ENCODE measurements around the gene CPEB2. TPM values are rescaled to one million over a fixed set of nuclear protein-coding genes. Genes with fewer than 3 reads are reported as not detected.

The CPEB2 gene
- total RNA-seq, 4 donors from 2014 or later = 10.7 to 25.9 (median 19.8) TPM

DNA sequence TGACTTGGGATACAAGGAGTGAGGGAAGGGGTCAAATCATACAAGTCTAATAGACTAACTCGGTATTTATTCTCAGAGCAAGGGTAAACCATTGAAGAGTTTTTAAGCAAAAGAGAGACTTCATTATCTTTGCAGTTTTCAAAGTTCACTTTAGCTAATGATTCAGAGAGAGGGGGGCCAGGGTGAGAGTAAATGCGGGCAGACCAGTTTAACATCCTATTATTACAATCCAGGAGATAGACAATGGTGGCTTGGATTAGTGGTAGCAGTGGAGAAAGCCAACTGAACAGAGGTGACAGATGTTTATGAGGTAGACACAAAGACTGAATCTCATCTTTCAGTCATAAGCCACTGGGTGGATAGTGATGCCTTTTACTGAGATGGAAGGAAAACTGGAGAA lies 57.9 kb downstream of the CPEB2 start:
- H3K9me3 ChIP-seq = no peaks in the 10 kb centered on the region
- TF ChIP-seq, protein P1, sequence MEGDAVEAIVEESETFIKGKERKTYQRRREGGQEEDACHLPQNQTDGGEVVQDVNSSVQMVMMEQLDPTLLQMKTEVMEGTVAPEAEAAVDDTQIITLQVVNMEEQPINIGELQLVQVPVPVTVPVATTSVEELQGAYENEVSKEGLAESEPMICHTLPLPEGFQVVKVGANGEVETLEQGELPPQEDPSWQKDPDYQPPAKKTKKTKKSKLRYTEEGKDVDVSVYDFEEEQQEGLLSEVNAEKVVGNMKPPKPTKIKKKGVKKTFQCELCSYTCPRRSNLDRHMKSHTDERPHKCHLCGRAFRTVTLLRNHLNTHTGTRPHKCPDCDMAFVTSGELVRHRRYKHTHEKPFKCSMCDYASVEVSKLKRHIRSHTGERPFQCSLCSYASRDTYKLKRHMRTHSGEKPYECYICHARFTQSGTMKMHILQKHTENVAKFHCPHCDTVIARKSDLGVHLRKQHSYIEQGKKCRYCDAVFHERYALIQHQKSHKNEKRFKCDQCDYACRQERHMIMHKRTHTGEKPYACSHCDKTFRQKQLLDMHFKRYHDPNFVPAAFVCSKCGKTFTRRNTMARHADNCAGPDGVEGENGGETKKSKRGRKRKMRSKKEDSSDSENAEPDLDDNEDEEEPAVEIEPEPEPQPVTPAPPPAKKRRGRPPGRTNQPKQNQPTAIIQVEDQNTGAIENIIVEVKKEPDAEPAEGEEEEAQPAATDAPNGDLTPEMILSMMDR (IDR thresholded peaks at IDR 0.05) = no peak
- TF ChIP-seq POLR2A (IDR thresholded peaks at IDR 0.05) = no peak
- H3K27me3 ChIP-seq = no peaks in the 10 kb centered on the region
- no peaks in the 10 kb centered on the region for H3K4me1 ChIP-seq
- no peak overlapping the region for H3K4me3 ChIP-seq
- peaks cover 0 to 85% (median 0%) of the 10 kb centered on the region in 3 donors for H3K36me3 ChIP-seq
- no peak for DNase-seq
- no peak overlapping the region for H3K27ac ChIP-seq

DNA sequence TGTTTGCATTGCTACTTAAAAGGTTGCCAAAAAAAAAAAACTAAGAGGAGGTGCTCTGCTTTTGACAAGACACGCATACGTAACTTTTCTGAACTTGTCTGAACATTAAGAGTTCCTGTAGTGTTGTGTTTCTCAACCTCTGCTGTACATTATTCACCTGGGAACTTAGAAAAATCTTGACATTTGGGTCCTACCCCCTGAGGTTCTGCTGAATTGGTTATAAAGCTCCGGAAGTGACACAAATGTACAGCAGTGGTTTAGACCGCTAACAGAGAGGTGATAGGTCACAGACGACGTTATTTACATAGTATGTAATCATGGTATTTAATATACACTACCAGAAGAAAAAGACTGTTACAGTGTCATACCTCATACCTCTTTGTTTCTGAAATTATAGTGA lies 61.1 kb downstream of the CPEB2 start:
- H3K27me3 ChIP-seq = no peaks in the 10 kb centered on the region
- H3K4me1 ChIP-seq = no peaks in the 10 kb centered on the region
- H3K36me3 ChIP-seq = peaks cover 0 to 90% (median 0%) of the 10 kb centered on the region in 3 donors
- H3K27ac ChIP-seq = no peak overlapping the region
- no peak for DNase-seq
- TF ChIP-seq POLR2A (IDR thresholded peaks at IDR 0.05) = no peak
- TF ChIP-seq, protein P1 (IDR thresholded peaks at IDR 0.05) = no peak
- H3K4me3 ChIP-seq = no peak overlapping the region
- H3K9me3 ChIP-seq = no peaks in the 10 kb centered on the region

DNA sequence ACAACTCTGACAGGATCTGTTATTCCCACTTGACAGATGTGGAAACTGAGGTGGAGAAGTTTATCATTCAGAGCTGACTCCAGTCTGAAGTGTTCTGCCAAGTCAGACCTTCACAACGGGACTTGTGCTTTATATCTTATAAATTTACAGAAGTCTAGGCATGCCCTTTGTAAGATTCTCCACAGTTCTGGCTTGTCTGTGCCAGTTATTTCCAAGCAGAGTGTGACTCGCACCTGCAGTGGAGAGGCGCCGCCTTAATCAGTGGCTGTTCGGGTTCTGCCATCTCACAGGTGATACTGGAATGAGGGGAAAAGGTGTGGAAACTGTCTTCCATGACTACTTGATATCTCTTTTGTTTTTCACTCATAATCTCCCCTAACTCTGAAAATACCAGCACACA lies 63.2 kb downstream of the CPEB2 start:
- Histone ChIP-seq H3K36me3 (peaks cover 0 to 69% (median 0%) of the 10 kb centered on the region in 3 donors), H3K27me3 (no peaks in the 10 kb centered on the region), H3K27ac (no peak overlapping the region), H3K4me3 (no peak overlapping the region), H3K9me3 (no peaks in the 10 kb centered on the region), H3K4me1 (no peaks in the 10 kb centered on the region)
- no peak for TF ChIP-seq POLR2A (IDR thresholded peaks at IDR 0.05)
- TF ChIP-seq, protein P1 (IDR thresholded peaks at IDR 0.05) = no peak
- no peak for DNase-seq

DNA sequence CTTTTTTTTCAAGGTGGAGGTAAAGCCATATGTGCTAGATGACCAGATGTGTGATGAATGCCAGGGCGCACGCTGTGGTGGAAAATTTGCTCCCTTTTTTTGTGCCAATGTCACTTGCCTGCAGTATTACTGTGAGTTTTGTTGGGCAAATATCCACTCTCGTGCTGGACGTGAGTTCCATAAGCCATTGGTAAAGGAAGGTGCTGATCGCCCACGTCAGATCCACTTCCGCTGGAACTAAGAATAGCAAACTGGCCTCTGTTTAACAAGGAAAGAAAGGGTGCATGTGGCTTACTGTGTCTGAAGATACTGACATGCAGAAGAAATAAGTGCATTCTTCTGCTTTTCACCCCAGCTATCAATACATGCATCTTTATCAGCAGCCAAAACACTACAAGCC lies 63.9 kb downstream of the CPEB2 start:
- Histone ChIP-seq H3K9me3 (no peaks in the 10 kb centered on the region), H3K36me3 (peaks cover 0 to 62% (median 0%) of the 10 kb centered on the region in 3 donors), H3K4me3 (no peak overlapping the region), H3K27me3 (no peaks in the 10 kb centered on the region), H3K4me1 (no peaks in the 10 kb centered on the region), H3K27ac (no peak overlapping the region)
- TF ChIP-seq, protein P1 (IDR thresholded peaks at IDR 0.05) = no peak
- TF ChIP-seq POLR2A (IDR thresholded peaks at IDR 0.05) = no peak
- DNase-seq = no peak

DNA sequence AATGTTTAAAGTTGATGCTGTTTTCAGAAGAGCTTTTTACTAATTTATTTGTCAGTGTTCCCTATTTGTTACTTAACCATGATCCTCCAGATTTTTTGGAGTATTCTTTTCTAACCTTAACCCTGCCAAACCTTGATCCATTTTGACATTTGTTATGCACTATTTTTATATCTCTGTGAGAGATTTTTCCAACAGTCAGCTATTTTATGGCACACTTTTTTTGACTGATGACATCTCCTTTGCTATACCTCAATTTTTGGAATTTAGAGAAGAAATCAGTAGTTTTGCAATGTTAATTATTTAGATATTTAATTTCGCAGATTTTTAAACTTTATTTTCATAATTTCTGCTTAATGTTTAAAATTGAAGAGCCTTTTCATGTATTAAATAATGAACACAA lies 66.0 kb downstream of the CPEB2 start:
- no peak for DNase-seq
- Histone ChIP-seq H3K4me1 (no peaks in the 10 kb centered on the region), H3K27ac (no peak overlapping the region), H3K36me3 (peaks cover 0 to 41% (median 0%) of the 10 kb centered on the region in 3 donors), H3K27me3 (no peaks in the 10 kb centered on the region), H3K4me3 (no peak overlapping the region), H3K9me3 (no peaks in the 10 kb centered on the region)
- no peak for TF ChIP-seq POLR2A (IDR thresholded peaks at IDR 0.05)
- TF ChIP-seq, protein P1 (IDR thresholded peaks at IDR 0.05) = no peak

DNA sequence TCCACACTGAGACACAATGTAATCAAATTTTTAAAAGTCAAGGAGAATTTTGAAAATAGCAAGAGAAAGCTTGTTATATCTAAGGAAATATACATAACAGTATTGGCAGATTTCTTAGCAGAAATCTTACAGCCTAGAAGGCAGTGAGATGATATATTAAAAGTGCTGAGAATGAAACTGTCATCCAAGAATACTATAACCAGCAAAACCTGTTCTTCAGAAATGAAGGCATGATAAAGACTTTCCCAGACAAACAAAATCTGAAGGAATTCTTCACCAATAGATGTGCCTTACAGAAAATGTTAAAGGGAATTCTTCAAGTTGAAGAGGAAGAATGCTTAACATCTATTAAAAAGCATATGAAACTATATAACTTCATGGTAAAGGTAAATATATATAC lies 73.6 kb downstream of the CPEB2 start:
- TF ChIP-seq POLR2A (IDR thresholded peaks at IDR 0.05) = no peak
- TF ChIP-seq, protein P1 (IDR thresholded peaks at IDR 0.05) = no peak
- H3K4me1 ChIP-seq = no peaks in the 10 kb centered on the region
- DNase-seq = no peak
- no peak overlapping the region for H3K27ac ChIP-seq
- H3K4me3 ChIP-seq = no peak overlapping the region
- H3K9me3 ChIP-seq = peaks cover 0 to 4% (median 0%) of the 10 kb centered on the region in 4 donors
- H3K36me3 ChIP-seq = no peaks in the 10 kb centered on the region
- H3K27me3 ChIP-seq = no peaks in the 10 kb centered on the region
